Left colon (tissue), 2 donors: Measurements from ENCODE around the gene LMTK3. TPM values are rescaled to one million over a fixed set of nuclear protein-coding genes. Genes with fewer than 3 reads are reported as not detected.

Experiments
- ATAC-seq: fragments of 200-7000 bp; cut with Tn5 transposase; one replicate; pipeline ENCODE4 v1.9.1; 2020; ENCODE audit warnings: mild to moderate bottlenecking, moderate library complexity
- DNase-seq, 2 donors: peaks; one replicate each; pipeline ENCODE4 v3.0.0-alpha.2; 2020
- intact Hi-C, 2 donors: fragments of 100-400 bp; cut with DNase I in 1 of 2; cut with micrococcal nuclease in 1 of 2; formaldehyde crosslinking; loops; one replicate each; pipeline versions ENCODE4 v1.11.2 to v1.14.0; 2022; cut with DNase I, micrococcal nuclease
- total RNA-seq, 2 donors: library from RNA; stranded (reverse); fragmentation: NEBNext Ultra II Directional; extraction: Animal tissue kit (Norgen Biotek cat#: 25700); gene quantifications; one replicate each; pipeline ENCODE4 v1.2.1, GENCODE V29; 2021
- donor health status: DM: no; HTN: no; CAD: no.
- donor health status: DM: yes; HTN: yes; CAD: no.

The LMTK3 gene
- total RNA-seq, 2 donors from 2014 or later, result 0.87 to 1.1 TPM

DNA sequence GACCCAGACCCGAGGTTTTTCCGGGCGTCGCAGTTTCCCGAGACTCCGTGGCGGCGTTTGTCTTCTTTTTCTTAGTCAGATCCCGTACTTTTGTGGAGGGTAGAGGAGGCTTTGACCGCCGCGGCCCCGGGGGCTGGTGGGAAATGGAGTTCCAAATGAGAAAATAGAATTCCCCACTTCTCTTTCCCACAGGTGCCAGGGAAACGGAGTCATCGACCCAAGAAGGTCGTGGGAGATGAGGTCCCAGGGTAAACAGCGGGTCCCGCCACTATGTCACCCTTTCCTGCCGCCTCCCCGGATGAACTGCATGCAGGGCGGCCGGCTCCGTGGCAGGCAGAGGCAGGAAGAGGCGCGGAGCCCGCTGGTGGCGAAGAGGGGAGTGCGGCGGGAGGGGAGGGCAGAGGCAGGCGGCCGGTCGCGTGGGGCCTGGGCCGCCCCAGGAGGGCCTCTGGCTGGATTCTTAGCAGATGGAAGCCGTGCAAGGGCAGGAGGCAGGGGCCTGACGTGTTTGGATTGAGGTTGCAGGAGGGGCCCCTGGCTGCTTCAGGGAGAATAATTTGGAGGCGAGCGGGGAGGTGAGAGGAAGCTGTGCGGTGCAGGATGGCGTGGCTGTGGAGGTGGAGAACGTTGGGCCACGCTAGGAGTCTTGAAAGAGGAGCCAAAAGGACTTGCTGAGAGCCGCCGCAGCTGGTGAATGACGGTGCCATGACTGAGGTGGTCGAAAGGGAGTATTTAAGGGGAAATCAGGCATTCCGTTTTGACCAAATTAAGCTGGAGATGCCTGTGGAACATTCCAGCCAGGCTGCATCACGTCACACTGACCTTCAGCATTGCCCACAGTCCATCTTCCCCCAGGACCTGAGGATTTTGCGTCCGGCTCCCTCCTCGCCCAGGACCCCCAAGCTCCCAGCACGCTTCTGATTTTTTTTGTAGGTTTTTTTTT, 30.8 kb downstream of the LMTK3 start:
- intact Hi-C loops, result no loop called here
- ATAC-seq (peak; percentile 56), DNase-seq (peak in 1 of 2 donors; percentile 52)

GRCh38 chr19:48480183-48480557, 31.5 kb downstream of the LMTK3 start:
- ATAC-seq (peak; percentile 63), DNase-seq (peak; percentile 53 to 62)
- intact Hi-C loops, result no loop called here

DNA sequence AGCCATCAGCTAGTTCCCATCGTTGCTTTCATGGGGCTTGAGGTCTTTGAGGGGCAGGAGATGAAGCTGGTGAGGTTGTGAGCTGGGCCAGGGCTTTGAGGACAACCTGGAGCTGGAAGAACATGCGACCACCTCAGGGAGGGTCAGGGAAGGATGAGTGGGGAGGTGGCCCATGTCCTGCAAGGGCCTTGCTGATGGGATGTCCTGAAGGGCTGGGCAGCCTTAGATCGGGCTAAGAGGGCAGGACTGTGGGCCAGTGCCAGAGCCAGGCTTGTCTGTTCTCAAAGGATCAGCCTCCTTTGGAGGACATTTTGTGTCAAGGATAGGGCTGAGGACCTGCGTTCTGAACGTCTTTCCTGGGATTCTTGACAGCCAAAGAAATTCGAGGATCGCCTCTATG, 31.9 kb downstream of the LMTK3 start:
- intact Hi-C loops, result no loop called here
- peak; percentile 28 for ATAC-seq
- no peak for DNase-seq

GRCh38 chr19:48478339-48479256, 33.0 kb downstream of the LMTK3 start:
- intact Hi-C loops, result no loop called here
- no peak for ATAC-seq
- DNase-seq, result no peak

- DNase-seq (no peak), ATAC-seq (no peak)
- intact Hi-C loops, result no loop called here
Observed at GRCh38 chr19:48477698-48478338, 33.8 kb downstream of the LMTK3 start.

- DNase-seq (no peak), ATAC-seq (no peak)
- intact Hi-C loops, result no loop called here
Observed at GRCh38 chr19:48477067-48477685, 34.5 kb downstream of the LMTK3 start.

- intact Hi-C loops, result no loop called here
- no peak for ATAC-seq
- DNase-seq, result no peak
Observed at GRCh38 chr19:48476176-48476575, 35.5 kb downstream of the LMTK3 start.

DNA sequence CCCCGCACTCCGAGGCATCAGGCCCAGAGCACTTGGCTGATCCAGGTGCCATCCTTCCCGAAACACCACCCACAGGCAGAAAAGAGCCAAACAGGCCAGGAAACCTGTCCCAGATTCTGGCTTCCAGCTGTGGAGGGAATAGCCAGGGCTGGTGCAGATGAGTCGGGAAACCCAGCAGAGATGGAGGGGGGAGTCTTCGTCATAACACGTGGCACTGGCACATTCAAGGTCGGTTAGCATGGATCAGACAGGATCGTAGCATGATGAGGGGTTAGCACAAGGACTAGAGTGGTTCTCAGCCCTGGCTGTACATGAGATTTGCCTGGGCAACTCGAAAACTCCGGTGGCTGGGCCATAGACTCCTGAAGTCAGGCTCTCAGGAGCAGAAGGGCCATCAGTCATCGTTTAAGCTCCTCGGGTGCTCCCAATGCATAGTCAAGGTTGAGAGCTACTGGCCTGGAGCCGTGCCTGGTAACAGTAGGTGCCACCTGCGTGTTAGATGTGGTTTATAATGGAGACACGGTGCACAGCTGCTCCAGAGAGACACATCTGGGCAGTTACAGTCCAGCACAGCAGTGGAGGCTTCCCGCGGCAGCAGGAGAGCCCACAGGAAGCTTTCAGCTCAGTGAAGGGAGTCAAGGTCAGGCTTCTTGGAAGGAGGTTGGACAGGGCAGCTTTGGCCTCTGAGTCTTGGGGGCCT, 36.1 kb downstream of the LMTK3 start:
- intact Hi-C loops, result no loop called here
- no peak for ATAC-seq
- DNase-seq, result no peak

GRCh38 chr19:48474084-48474592, 37.5 kb downstream of the LMTK3 start:
- ATAC-seq, result no peak
- intact Hi-C loops, result no loop called here
- DNase-seq, result no peak

DNA sequence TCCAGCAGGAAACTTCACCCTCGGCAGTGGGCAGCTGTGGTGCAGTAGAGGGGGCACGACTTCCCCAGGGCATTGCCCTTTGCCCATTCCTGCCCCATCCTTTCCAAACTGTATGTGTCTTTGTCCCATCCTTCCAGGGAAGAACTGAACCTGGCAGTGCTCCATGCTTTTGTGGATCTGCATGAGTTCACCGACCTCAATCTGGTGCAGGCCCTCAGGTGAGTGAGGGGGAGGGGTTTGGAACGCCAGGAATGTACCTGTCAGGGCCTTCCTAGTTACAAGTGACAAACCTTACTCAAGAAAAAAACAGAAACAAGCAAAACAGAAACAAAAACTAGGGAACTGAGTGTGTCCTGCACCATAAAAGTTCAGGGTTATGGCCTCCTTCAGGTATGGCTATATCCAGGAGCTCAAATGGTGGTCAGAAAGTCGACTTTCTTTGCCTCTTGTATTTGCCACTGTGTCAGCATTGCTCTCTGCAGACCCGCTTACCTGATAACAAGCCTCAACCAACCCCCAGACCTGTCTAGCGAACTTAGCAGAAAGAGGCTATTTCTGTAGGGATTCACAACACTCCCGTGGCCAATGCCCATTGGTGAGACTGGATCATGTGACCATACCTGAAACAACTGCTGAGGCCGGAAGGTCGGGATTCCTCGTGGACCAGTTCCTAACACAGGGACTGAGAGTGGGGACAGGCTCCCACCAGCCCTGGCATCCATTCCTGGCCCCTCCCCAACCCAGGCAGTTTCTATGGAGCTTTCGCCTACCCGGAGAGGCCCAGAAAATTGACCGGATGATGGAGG, 38.3 kb downstream of the LMTK3 start:
- intact Hi-C loops, result no loop called here
- DNase-seq (no peak), ATAC-seq (no peak)

GRCh38 chr19:48471836-48472235, 39.8 kb downstream of the LMTK3 start:
- intact Hi-C loops, result no loop called here
- ATAC-seq (no peak), DNase-seq (no peak)

DNA sequence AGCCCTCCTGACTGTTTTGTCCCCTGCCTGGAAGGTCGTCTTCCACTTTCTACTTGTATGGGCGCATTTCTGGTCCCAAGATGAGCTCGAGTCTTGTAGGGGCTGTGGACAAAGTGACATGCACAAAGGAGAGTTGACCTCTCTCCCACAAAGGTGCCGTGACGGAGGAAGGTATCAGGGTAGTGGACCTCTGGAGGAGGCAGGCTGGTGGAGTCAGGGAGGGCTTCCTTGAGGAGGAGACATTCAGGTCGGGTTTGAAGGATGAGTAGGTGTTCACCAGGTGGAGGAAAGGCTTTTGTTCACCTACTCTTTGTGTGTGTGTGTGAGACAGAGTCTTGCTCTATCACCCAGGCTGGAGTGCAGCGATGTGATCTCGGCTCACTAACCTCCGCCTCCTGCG, 40.8 kb downstream of the LMTK3 start:
- DNase-seq, result no peak
- no peak for ATAC-seq
- intact Hi-C loops, result no loop called here

- ATAC-seq (no peak), DNase-seq (no peak)
- intact Hi-C loops, result no loop called here
Observed at GRCh38 chr19:48469934-48470680, 41.5 kb downstream of the LMTK3 start.

DNA sequence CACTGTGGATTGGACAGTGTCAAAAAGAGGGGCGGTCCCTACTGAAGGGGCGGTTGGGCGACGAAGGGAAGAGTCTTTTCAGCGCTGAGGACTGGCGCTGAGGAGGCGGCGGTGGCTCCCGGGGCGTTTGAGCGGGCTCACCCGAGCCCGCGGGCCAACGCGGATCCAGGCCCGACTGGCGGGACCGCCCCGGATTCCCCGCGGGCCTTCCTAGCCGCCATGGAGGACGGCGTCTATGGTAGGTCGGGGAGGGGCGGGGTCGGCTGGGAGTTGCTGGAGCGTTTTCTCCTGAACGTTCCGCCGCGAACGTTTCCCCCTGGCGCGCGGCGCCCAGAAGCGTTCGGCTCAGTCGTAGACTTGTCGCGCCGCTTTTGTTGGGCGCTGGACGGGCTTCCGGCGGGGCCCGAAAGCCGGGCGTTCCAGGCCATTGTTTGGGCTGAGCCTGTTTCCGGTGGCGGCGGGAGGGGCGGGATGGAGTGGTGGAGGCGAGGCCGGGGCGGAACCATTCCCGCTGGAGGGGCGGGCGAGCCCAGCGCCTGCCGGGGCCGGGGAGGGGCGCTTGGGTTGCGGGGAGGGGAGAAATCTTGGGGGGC, 42.2 kb downstream of the LMTK3 start, which contains the start of gene CYTH2:
Gene CYTH2, plus strand, starts transcription at position 81 of the 593 bp plus-strand sequence. Its CDS starts 139 bp downstream, at position 220.
- intact Hi-C loops, result no loop called here
- ATAC-seq (peak; percentile 73), DNase-seq (peak; percentile 88 to 91)

- intact Hi-C loops, result no loop called here
- ATAC-seq (peak; percentile 88), DNase-seq (peak; percentile 99 to 100)
Observed at GRCh38 chr19:48468772-48469288, 42.8 kb downstream of the LMTK3 start.
